Frontal cortex (tissue), 4 donors: ENCODE results near the gene TUBA3E. TPM values are rescaled to one million over a fixed set of nuclear protein-coding genes. Genes with fewer than 3 reads are reported as not detected.
"Not testable (repeated sequence)": the region's sequence is repeated elsewhere in the genome, so short reads cannot be mapped to it uniquely, and the experiment has no call there.

Source experiments
- DNase-seq, 2 donors: peaks; one replicate each; pipeline ENCODE4 v3.0.0; 2012; ENCODE audit warnings: low spot score in 2 of 2
- FAIRE-seq: peaks from 2 replicates; lab custom pipeline; 2012; peaks lifted over from hg19 to GRCh38; lab: Jason Lieb, UNC
- total RNA-seq: library from RNA; depleted of rRNA; stranded (reverse); fragments of >200 nt; gene quantifications from one replicate; pipeline ENCODE4 v1.2.3, GENCODE V29; 2014
- donor health status: control.
- donor health status: control.
- donor health status: control.

Gene TUBA3E
- total RNA-seq, 1 donor from 2014 or later, result not detected

DNA sequence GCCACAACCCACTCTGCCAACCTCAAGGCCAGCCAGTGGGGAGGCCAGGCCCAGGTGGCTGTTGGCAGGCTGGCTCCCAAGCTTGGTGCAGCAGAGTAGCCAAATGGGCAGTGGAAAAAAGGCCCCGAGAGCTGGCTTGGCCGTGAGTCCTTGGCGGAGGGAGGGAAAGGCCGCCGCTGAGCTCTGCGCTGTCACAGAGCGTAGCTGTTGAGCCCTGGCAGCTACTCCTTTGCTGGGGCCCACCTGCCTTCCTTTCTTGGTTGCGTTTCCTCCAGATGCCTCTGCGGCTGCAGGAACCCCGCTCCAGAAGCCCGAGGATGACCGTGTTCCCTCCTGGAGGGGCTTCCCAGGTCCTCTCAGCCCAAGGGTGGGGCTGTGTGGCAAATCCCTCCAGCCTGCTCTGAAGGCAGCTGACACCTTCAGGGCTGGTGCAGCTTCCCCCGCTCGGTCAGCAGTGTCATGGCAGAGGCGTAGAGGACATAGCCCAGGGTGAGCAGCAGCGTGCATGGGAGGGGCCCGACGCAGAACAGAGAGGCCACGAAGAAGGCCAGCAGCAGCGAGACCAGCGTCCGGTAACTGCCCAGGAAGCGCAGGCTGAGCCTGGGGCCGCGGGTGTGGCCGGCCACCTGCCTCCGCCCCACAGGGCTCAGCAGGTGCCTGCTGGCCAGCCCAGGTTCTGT lies 46.0 kb downstream of the TUBA3E start:
- FAIRE-seq, DNase-seq: not testable (repeated sequence)

DNA sequence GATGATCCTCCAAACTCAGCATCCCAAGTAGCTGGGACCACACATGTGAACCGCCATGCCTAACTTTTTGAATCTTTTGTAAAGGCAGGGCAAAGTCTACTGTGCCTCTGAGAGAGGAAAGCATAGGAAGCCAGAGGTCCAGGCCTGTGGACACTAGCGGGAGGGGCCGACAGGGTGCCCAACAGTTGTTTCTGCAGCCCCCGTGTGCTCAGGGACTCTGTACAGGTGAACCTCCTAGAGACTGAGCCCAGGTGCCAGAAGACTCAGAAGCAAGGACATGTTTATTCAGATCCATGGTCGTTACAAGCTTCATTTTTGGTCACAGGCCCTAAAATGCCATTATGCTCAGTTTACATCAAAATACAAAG lies 47.1 kb downstream of the TUBA3E start:
- not testable (repeated sequence) for DNase-seq, FAIRE-seq

DNA sequence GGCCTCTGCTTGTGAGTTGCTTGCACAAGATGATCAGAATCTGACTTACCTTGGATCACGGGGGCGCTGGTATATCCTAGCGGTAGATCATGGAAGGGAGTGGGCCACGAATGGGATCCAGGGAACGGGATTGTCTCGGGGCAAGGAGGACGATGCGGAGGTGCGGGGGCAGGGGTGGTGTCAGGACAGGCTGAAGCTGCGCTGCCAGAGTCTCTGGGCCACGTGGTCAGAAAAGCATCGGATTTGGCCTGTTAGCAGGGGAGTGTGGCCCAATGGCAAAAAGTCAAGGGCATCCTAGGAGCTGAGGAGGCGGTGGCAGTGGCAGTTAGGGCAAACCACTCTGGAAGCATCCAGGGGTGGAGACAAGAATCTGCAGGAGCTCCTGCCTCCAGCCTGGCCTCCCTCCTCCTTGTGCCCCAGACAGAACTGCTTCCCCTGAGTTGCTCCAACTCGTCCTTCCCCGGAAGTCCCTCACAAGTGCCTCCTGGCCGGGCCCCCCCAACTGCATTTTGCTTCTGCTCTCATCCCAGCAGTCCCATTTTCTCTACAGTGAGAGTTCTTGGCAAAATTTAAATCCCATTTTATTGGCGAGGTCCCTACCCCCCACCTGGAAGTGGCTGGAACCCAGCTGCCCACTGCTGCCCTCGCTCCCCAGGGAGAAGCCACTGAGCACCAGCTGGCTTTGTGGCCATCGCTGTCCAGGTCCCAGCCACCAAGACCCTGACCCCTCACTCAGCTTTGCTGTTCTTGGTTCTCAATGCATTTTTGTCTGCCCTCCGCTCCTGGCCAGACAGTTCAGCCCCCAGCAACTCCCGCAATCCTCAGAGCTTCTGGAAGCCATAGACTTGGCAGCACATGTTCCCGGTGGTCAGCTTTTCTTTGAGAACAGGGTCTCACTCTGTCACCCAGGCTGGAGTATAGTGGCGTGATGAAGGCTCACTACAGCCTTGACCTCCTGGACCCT lies 47.8 kb downstream of the TUBA3E start:
- DNase-seq (no peak), FAIRE-seq (no peak)

DNA sequence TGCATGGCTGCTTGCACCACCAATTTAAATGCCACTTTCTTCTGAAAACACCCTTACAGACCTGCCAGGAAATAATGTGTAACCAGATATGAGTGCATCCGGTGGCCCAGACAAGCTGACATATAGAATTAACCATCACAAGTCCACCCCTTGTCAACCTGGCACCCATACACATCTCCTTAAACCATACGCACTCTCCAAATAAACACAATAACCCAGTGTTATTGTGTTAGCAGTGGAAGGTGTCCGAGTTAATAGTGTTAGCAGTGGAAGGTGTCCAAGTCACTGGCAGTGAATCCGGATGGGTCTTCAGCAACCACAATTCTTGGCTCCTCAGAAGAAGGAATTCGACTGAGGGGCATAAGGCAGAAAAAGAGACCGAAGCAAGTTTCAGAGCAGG lies 49.7 kb downstream of the TUBA3E start:
- not testable (repeated sequence) for FAIRE-seq, DNase-seq

DNA sequence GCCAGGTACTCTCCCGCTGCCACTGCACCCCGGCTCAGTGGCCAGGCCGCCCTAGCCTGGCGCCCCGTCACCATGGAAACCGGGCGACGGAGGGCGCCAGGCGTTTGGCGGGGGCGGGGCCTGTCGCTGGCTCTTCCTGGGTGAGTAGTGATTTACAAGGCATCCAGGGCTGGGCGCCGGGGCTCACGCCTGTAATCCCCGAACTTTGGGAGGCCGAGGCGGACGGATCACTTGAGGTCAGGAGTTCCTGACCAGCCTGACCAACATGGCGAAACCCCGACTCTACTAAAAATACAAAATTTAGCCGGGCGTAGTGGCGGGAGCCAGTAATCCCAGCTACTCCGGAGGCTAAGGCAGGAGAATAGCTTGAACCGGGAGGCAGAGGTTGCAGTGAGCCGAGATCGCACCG lies 53.2 kb downstream of the TUBA3E start, which contains the start of gene CCDC74B:
Gene CCDC74B (minus strand): TSS at position 107 of the 409 bp plus-strand sequence. CDS start 116 bp downstream, outside the sequence.
- not testable (repeated sequence) for DNase-seq, FAIRE-seq

DNA sequence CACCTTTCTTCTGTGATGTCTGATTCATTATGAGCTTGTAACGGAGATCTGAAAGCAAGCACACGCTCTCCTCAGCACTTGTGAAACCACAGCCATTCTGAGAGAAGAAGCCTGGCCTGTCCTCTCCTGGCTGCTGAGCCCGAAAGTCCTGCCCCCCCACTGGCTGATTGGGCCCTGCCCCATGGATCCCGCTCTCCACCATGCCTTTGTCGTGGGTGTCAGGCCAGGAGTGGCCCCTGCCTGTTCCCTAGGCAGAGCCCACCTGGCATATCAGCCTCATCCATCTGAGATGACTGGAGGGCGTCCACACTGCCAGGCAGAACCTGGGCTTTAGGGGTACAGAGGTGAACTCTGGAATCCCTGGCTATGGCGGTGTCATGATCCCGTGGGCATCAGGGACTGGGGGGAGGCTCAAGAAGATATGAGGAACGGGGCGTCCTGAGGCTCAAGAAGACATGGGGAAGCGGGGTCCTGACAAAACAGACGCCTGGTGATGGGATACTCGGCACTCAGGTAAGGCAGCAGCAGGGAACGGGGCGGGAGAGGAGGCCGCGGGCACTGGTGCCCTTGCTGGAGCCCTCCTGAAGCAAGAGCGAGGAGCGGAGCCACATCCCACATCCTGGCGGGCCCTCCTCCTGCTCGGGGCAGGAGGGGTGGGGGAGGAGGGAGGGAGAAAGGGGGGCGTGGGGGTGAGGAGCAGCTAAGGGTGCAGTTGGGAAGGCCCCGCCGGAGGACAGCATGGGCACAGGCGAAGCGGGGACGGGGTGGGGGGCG lies 54.8 kb downstream of the TUBA3E start:
- not testable (repeated sequence) for FAIRE-seq, DNase-seq

DNA sequence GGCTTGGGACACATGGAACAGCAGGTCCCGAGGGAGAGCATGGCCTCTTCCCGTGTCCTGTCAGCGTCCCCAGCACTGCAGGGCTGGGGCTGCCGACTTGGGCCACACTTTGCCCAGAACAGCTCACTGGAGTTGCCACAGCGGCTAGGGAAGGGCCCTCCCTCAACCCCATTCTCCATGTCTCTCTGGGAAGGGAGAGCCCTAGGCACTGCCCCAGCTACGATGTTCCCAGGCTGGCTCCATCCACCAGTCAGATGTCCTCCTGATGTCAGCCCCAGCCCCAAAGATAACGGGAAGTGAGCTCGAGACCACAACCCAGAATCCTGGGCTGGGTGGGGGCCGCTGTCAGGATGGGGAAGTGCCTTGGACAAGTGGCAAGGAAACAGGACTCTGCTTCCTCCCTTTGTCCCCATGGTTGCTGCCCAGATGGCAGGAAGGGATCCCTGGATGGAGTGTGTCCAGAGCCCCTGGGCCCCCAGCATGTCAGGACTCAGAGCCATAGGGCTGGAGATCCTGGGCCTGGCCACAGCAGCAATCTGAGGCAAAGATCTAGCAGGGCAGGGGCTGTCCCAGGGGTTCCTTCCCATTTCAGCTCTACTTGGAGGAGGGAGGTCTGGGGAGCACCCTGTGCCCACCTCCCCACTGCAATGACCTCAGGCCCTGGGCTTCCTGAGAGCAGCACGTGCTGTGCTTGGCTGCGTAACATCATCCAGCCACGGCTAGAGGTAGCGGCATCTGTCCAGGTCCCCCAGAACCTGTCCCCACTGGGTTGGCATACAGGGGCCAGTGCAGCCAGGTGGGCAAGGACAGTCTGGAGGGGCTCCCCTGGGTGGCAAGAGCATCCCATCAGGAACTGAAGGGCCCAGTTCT lies 55.6 kb downstream of the TUBA3E start:
- not testable (repeated sequence) for DNase-seq, FAIRE-seq

Other genes with a start within 250 kb of the TUBA3E start
- 0.41 TPM for gene RAB6C, start 218.8 kb downstream of the TUBA3E start, total RNA-seq
- gene POTEF, start 69.2 kb downstream of the TUBA3E start, total RNA-seq, result not detected
- 5.7 TPM for gene CCDC74B, start 53.3 kb downstream of the TUBA3E start, total RNA-seq
- 9.0 TPM for gene SMPD4, start 16.8 kb downstream of the TUBA3E start, total RNA-seq
- gene MZT2B, start 16.2 kb downstream of the TUBA3E start, total RNA-seq, result 92.9 TPM
- gene IMP4, start 144.5 kb upstream of the TUBA3E start, total RNA-seq, result 37.5 TPM
- gene PTPN18, start 157.6 kb upstream of the TUBA3E start, total RNA-seq, result 11.8 TPM